ENCODE measurements around the gene SIRT6. TPM values are rescaled to one million over a fixed set of nuclear protein-coding genes. Genes with fewer than 3 reads are reported as not detected.

Gene SIRT6
- polyA plus RNA-seq, 1 of the 3 experiments (the other 2 are of a cell fraction) = 41.0 TPM

DNA sequence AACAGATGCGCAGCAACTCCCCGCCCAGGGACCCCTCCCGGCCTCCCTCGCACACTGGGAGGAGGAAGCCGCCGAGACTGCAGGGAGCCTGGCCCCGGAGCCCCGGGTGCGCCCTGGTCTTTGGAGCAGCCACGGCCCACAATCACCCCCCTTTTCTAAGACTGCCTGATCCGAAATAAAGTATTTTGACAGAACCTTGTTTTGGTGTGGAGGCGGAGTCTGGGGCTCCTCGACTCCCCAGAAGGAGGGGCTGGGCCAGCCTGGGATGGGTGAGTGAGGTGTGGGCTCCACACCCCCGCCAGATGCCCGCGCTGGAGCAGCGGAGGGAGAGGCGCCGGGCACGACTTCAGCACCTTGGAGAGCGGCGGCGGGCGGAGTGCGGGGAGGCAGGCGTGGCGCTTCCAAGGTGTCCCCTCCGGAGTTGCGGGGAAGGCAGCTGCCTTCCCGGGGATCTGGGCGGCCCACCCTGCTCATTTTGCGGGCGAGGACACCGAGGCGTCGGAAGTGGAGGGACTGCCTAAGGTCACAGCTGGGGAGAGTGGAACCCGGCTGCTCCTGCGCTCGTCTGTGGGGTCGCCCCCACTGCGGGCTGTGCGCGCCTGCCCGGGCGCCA lies 9.4 kb downstream of the SIRT6 start:
- H3K4me2 ChIP-seq = peak overlapping the region; percentile 68
- DNase-seq = peak; percentile 84
- peaks cover 0 to 8% of the 10 kb centered on the region in 2 experiments; a peak in 1 of 4 replicates for H3K4me1 ChIP-seq (ENCODE audit: control insufficient read depth in 1 of 2, insufficient read depth in 2 of 2, low read depth in 1 of 2, low read length in 1 of 2)
- H3K36me3 ChIP-seq (replicated peaks in 1 of 2; ENCODE audit: control insufficient read depth in 1 of 2, insufficient read depth in 2 of 2, low read length in 1 of 2) = peaks cover 0 to 4% of the 10 kb centered on the region in 2 experiments
- TF ChIP-seq, protein P1, sequence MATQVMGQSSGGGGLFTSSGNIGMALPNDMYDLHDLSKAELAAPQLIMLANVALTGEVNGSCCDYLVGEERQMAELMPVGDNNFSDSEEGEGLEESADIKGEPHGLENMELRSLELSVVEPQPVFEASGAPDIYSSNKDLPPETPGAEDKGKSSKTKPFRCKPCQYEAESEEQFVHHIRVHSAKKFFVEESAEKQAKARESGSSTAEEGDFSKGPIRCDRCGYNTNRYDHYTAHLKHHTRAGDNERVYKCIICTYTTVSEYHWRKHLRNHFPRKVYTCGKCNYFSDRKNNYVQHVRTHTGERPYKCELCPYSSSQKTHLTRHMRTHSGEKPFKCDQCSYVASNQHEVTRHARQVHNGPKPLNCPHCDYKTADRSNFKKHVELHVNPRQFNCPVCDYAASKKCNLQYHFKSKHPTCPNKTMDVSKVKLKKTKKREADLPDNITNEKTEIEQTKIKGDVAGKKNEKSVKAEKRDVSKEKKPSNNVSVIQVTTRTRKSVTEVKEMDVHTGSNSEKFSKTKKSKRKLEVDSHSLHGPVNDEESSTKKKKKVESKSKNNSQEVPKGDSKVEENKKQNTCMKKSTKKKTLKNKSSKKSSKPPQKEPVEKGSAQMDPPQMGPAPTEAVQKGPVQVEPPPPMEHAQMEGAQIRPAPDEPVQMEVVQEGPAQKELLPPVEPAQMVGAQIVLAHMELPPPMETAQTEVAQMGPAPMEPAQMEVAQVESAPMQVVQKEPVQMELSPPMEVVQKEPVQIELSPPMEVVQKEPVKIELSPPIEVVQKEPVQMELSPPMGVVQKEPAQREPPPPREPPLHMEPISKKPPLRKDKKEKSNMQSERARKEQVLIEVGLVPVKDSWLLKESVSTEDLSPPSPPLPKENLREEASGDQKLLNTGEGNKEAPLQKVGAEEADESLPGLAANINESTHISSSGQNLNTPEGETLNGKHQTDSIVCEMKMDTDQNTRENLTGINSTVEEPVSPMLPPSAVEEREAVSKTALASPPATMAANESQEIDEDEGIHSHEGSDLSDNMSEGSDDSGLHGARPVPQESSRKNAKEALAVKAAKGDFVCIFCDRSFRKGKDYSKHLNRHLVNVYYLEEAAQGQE (IDR thresholded peaks at IDR 0.05; ENCODE audit: low read depth, low read length) = peak; percentile 99
- TF ChIP-seq, protein P2, sequence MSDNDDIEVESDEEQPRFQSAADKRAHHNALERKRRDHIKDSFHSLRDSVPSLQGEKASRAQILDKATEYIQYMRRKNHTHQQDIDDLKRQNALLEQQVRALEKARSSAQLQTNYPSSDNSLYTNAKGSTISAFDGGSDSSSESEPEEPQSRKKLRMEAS (IDR thresholded peaks at IDR 0.05; ENCODE audit: low read depth) = 0 out of 2 replicates have a peak, but pooled peaks have one; percentile 42
- TF ChIP-seq, protein P3, sequence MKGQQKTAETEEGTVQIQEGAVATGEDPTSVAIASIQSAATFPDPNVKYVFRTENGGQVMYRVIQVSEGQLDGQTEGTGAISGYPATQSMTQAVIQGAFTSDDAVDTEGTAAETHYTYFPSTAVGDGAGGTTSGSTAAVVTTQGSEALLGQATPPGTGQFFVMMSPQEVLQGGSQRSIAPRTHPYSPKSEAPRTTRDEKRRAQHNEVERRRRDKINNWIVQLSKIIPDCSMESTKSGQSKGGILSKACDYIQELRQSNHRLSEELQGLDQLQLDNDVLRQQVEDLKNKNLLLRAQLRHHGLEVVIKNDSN (IDR thresholded peaks at IDR 0.05; ENCODE audit: borderline replicate concordance, low read depth) = no peak
- TF ChIP-seq FOXJ3 (CRISPR knock-in tag; IDR thresholded peaks at IDR 0.05) (0 out of 2 replicates have a peak, but pooled peaks have one; percentile 24), RXRA (IDR thresholded peaks at IDR 0.05; ENCODE audit: borderline replicate concordance, low read depth) (no peak)
- POLR2A ChIA-PET = no interaction called here
- peak overlapping the region; percentile 24 to 44; a peak in 1 of 4 replicates for H3K4me3 ChIP-seq (ENCODE audit: low read depth in 2 of 2, low read length in 1 of 2)
- H3K79me2 ChIP-seq (ENCODE audit: insufficient read depth) = no peaks in the 10 kb centered on the region
- no peak overlapping the region for H3K27ac ChIP-seq (ENCODE audit: low read depth in 2 of 2, low read length in 1 of 2)
- CTCF ChIA-PET = interaction anchor here (0.7 to 1.3 kb wide), 3 partner anchors 9 to 60 kb away, joined by 3 to 5 read pairs (median 3); no protein-coding TSS in a partner anchor
- no peaks in the 10 kb centered on the region for H3K9me3 ChIP-seq
- H4K20me1 ChIP-seq (ENCODE audit: insufficient read depth) = peaks cover 10% of the 10 kb centered on the region; the same call in 1 of the 2 replicates
- no peaks in the 10 kb centered on the region for H3F3A ChIP-seq (replicated peaks; ENCODE audit: insufficient read depth)
- no peak overlapping the region for H3K9ac ChIP-seq
- 10% methylated on average over 15 of the region's 45 CpGs for WGBS (ENCODE audit: low lambda C conversion rate)
- no peak overlapping the region for H2AFZ ChIP-seq (ENCODE audit: low read depth)
- no peaks in the 10 kb centered on the region for H3K9me2 ChIP-seq
- peaks cover 16% of the 10 kb centered on the region for H3K27me3 ChIP-seq (ENCODE audit: insufficient read depth)

DNA sequence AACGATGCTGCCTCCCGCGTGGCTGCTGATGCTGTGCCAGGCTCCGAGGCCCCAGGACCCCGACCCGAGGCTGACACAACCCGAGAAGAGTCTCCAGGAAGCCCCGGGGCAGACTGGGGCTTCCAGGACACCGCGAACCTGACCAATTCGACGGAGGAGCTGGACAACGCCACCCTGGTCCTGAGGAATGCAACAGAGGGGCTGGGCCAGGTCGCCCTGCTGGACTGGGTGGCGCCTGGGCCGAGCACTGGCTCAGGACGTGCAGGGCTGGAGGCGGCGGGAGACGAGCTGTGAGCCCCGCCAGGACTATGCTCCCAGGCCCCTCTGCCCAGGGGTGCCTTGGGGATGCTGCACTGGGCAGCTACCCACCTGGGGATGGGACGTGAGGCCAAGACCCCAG lies 10.7 kb downstream of the SIRT6 start:
- Histone ChIP-seq H3K36me3 (replicated peaks in 1 of 2; ENCODE audit: control insufficient read depth in 1 of 2, insufficient read depth in 2 of 2, low read length in 1 of 2) (peaks cover 0 to 4% of the 10 kb centered on the region in 2 experiments), H4K20me1 (ENCODE audit: insufficient read depth) (peaks cover 12% of the 10 kb centered on the region; the same call in 1 of the 2 replicates), H3K9ac (no peak overlapping the region), H3K4me1 (ENCODE audit: control insufficient read depth in 1 of 2, insufficient read depth in 2 of 2, low read depth in 1 of 2, low read length in 1 of 2) (peaks cover 0 to 8% of the 10 kb centered on the region in 2 experiments; a peak in 1 of 4 replicates), H3K4me3 (ENCODE audit: low read depth in 2 of 2, low read length in 1 of 2) (no peak overlapping the region), H3K9me3 (no peaks in the 10 kb centered on the region), H2AFZ (ENCODE audit: low read depth) (no peak overlapping the region), H3K9me2 (no peaks in the 10 kb centered on the region), H3K27ac (ENCODE audit: low read depth in 2 of 2, low read length in 1 of 2) (no peak overlapping the region), H3K79me2 (ENCODE audit: insufficient read depth) (no peaks in the 10 kb centered on the region), H3F3A (replicated peaks; ENCODE audit: insufficient read depth) (no peaks in the 10 kb centered on the region), H3K27me3 (ENCODE audit: insufficient read depth) (peaks cover 22% of the 10 kb centered on the region), H3K4me2 (no peak overlapping the region)
- no CpG with 5 or more reads among the region's 22 CpGs for WGBS (ENCODE audit: low lambda C conversion rate)
- CTCF ChIA-PET = interaction anchor here (0.9 to 1.0 kb wide), 3 partner anchors 9 to 33 kb away, joined by 3 to 5 read pairs (median 4); no protein-coding TSS in a partner anchor
- POLR2A ChIA-PET = no interaction called here
- TF ChIP-seq MEF2A (IDR thresholded peaks at IDR 0.05; ENCODE audit: borderline replicate concordance, low read depth) (no peak), RAD21 (IDR thresholded peaks at IDR 0.05; ENCODE audit: low read length) (no peak), ELF1 (IDR thresholded peaks at IDR 0.05) (no peak), NRF1 (IDR thresholded peaks at IDR 0.05; ENCODE audit: low read depth, low read length) (no peak), CHD2 (IDR thresholded peaks at IDR 0.05; ENCODE audit: low read length, partially characterized antibody) (no peak), EP300 (IDR thresholded peaks at IDR 0.05; ENCODE audit: borderline replicate concordance in 1 of 2, low read depth in 1 of 2, low read length in 1 of 2) (no peak), GABPA (IDR thresholded peaks at IDR 0.05; ENCODE audit: low read depth) (no peak), RCOR1 (IDR thresholded peaks at IDR 0.05; ENCODE audit: low read length) (no peak)
- TF ChIP-seq, protein P2 (IDR thresholded peaks at IDR 0.05; ENCODE audit: low read depth) = no peak
- TF ChIP-seq, protein P3 (IDR thresholded peaks at IDR 0.05; ENCODE audit: borderline replicate concordance, low read depth) = no peak
- TF ChIP-seq, protein P4, sequence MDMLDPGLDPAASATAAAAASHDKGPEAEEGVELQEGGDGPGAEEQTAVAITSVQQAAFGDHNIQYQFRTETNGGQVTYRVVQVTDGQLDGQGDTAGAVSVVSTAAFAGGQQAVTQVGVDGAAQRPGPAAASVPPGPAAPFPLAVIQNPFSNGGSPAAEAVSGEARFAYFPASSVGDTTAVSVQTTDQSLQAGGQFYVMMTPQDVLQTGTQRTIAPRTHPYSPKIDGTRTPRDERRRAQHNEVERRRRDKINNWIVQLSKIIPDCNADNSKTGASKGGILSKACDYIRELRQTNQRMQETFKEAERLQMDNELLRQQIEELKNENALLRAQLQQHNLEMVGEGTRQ (IDR thresholded peaks at IDR 0.05; ENCODE audit: borderline replicate concordance, low read depth, low read length) = no peak
- DNase-seq = peak; percentile 43
